ENCODE results near the gene HNRNPLL. TPM values are rescaled to one million over a fixed set of nuclear protein-coding genes. Genes with fewer than 3 reads are reported as not detected.

Gene HNRNPLL
- 22.6 and 35.5 TPM in 2 replicates for total RNA-seq

GRCh38 chr2:38602732-38603401, at the start of gene HNRNPLL:
Gene HNRNPLL, minus strand, starts transcription at chr2:38602928. Its CDS starts 302 bp downstream, at chr2:38602626.

Other genes with a start within 250 kb of the HNRNPLL start
- gene ATL2, start 225.7 kb downstream of the HNRNPLL start, total RNA-seq, result 21.4 and 24.9 TPM in 2 replicates
- gene GALM, start 63.2 kb upstream of the HNRNPLL start, total RNA-seq, result 10.0 and 11.9 TPM in 2 replicates
- gene SRSF7, start 148.4 kb upstream of the HNRNPLL start, total RNA-seq, result 35.4 and 69.3 TPM in 2 replicates
- gene GEMIN6, start 175.3 kb upstream of the HNRNPLL start, total RNA-seq, result 6.0 and 10.7 TPM in 2 replicates

Data from pericardium fibroblast (primary cell).